Measurements from ENCODE around the gene DPP7.

Gene DPP7

GRCh38 chr9:137096785-137097546 lies 17.6 kb downstream of the DPP7 start:
- TF ChIP-seq CTCF (conservative IDR thresholded peaks at IDR 0.05; ENCODE audit: low read depth, low read length): no peak
- no peak overlapping the region for H3K4me3 ChIP-seq (ENCODE audit: low read depth, low read length)
- DNase-seq (ENCODE audit: low read depth): no peak

- no peak overlapping the region for H3K4me3 ChIP-seq (ENCODE audit: low read depth, low read length)
- no peak for TF ChIP-seq CTCF (conservative IDR thresholded peaks at IDR 0.05; ENCODE audit: low read depth, low read length)
- DNase-seq (ENCODE audit: low read depth): no peak
These were observed 18.6 kb downstream of the DPP7 start for GRCh38 chr9:137095664-137096517.

GRCh38 chr9:137089232-137089947 lies 25.1 kb downstream of the DPP7 start:
- H3K4me3 ChIP-seq (ENCODE audit: low read depth, low read length): no peak overlapping the region
- DNase-seq (ENCODE audit: low read depth): no peak

GRCh38 chr9:137088121-137088520 lies 26.4 kb downstream of the DPP7 start:
- DNase-seq (ENCODE audit: low read depth): no peak
- no peak for TF ChIP-seq CTCF (conservative IDR thresholded peaks at IDR 0.05; ENCODE audit: low read depth, low read length)
- H3K4me3 ChIP-seq (ENCODE audit: low read depth, low read length): no peak overlapping the region

More at GRCh38 chr9:137089232-137089947, 25.1 kb downstream of the DPP7 start:
- no peak for TF ChIP-seq CTCF (conservative IDR thresholded peaks at IDR 0.05; ENCODE audit: low read depth, low read length)

- no peak for DNase-seq (ENCODE audit: low read depth)
- no peak for TF ChIP-seq CTCF (conservative IDR thresholded peaks at IDR 0.05; ENCODE audit: low read depth, low read length)
- peak overlapping the region; percentile 77 for H3K4me3 ChIP-seq (ENCODE audit: low read depth, low read length)
These were observed 27.1 kb downstream of the DPP7 start for GRCh38 chr9:137087409-137087925.

- H3K4me3 ChIP-seq (ENCODE audit: low read depth, low read length): peak within 1 kb of the TSS; percentile 77
- TF ChIP-seq CTCF (conservative IDR thresholded peaks at IDR 0.05; ENCODE audit: low read depth, low read length): no peak
- DNase-seq (ENCODE audit: low read depth): peak; percentile 99
These were observed 27.8 kb downstream of the DPP7 start, which contains the start of gene MAN1B1 for GRCh38 chr9:137086531-137087408. Gene MAN1B1 (plus strand): TSS chr9:137086985. CDS start chr9:137087000, 15 bp downstream.
